Mucosa of rectum (tissue), 2 donors: ENCODE data around the gene DCTN4.
"Not testable (repeated sequence)": the region's sequence is repeated elsewhere in the genome, so short reads cannot be mapped to it uniquely, and the experiment has no call there.

ENCODE experiments used
- H3K27ac ChIP-seq, 2 donors: one replicate each; pipeline ENCODE4 v1.7.0; 2013; ENCODE audit warnings: inconsistent platforms in 2 of 2, low read depth in 2 of 2, low read length in 2 of 2
- H3K27me3 ChIP-seq, 2 donors: one replicate each; pipeline ENCODE4 v1.7.0; 2013; ENCODE audit warnings: low read length in 2 of 2; ENCODE audit not compliant: control insufficient read depth in 2 of 2, insufficient read depth in 2 of 2
- H3K36me3 ChIP-seq, 2 donors: one replicate each; pipeline ENCODE4 v1.7.0; 2013; ENCODE audit warnings: low read length in 2 of 2; ENCODE audit not compliant: control insufficient read depth in 2 of 2, insufficient read depth in 2 of 2
- H3K4me1 ChIP-seq, 2 donors: one replicate each; pipeline ENCODE4 v1.7.0; 2013; ENCODE audit warnings: low read length in 2 of 2, mild to moderate bottlenecking in 1 of 2; ENCODE audit not compliant: control insufficient read depth in 2 of 2, insufficient read depth in 2 of 2
- H3K4me3 ChIP-seq, 2 donors: one replicate each; pipeline ENCODE4 v1.7.0; 2013; ENCODE audit warnings: low read length in 2 of 2
- H3K9ac ChIP-seq, 2 donors: one replicate each; pipeline ENCODE4 v1.7.0; 2013; ENCODE audit warnings: low read length in 2 of 2, low read depth in 1 of 2, mild to moderate bottlenecking in 1 of 2
- H3K9me3 ChIP-seq, 2 donors: one replicate each; pipeline ENCODE4 v1.7.0; 2013; ENCODE audit warnings: low read length in 2 of 2; ENCODE audit not compliant: control insufficient read depth in 2 of 2
- donor health status: healthy.
- donor health status: Normal muscosa, but diverticular disease.

Gene DCTN4

GRCh38 chr5:150758531-150759333 is at the start of gene DCTN4:
Gene DCTN4 (minus strand): TSS chr5:150759017. CDS start chr5:150758993, 24 bp downstream.
- peaks cover 10 to 13% of the 10 kb centered on the region in 2 donors for H3K36me3 ChIP-seq
- peak within 1 kb of the TSS; percentile 86 to 91 for H3K4me3 ChIP-seq
- peak within 1 kb of the TSS; percentile 98 to 99 for H3K27ac ChIP-seq
- H3K27me3 ChIP-seq = no peaks in the 10 kb centered on the region
- H3K4me1 ChIP-seq = peaks cover 5 to 12% of the 10 kb centered on the region in 2 donors
- H3K9me3 ChIP-seq = no peaks in the 10 kb centered on the region
- H3K9ac ChIP-seq = peak within 1 kb of the TSS; percentile 88 to 93

DNA sequence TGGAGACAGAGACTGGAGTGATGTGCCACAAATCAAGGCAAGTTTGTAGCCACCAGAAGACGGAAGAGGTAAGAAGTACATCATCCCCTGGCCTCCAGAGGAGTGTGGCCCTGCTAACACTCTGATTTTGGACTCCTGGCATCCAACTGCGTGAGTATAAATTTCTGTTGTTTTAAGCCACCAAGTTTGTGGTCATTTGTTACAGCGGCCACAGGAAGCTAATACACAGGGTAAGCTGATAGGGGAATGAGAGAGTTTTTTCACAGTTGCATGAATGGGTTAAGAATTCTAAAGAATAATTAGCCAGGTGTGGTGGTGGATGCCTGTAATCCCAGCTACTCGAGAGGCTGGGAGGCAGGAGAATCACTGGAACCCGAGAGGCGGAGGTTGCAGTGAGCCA is 45.6 kb upstream of the DCTN4 start:
- H3K9me3 ChIP-seq = no peaks in the 10 kb centered on the region
- H3K4me1 ChIP-seq = no peaks in the 10 kb centered on the region
- no peak overlapping the region for H3K4me3 ChIP-seq
- no peaks in the 10 kb centered on the region for H3K27me3 ChIP-seq
- H3K27ac ChIP-seq = no peak overlapping the region
- no peak overlapping the region for H3K9ac ChIP-seq
- H3K36me3 ChIP-seq = no peaks in the 10 kb centered on the region

- H3K36me3 ChIP-seq = peaks cover 0 to 3% of the 10 kb centered on the region in 2 donors
- H3K4me1 ChIP-seq = no peaks in the 10 kb centered on the region
- H3K9me3 ChIP-seq = no peaks in the 10 kb centered on the region
- H3K27ac ChIP-seq = peak overlapping the region in 1 of 2 donors; percentile 50
- no peaks in the 10 kb centered on the region for H3K27me3 ChIP-seq
- H3K4me3 ChIP-seq = peak overlapping the region; percentile 56 to 60
- H3K9ac ChIP-seq = peak overlapping the region in 1 of 2 donors; percentile 32
Measured at GRCh38 chr5:150801117-150801927, 42.5 kb upstream of the DCTN4 start.

DNA sequence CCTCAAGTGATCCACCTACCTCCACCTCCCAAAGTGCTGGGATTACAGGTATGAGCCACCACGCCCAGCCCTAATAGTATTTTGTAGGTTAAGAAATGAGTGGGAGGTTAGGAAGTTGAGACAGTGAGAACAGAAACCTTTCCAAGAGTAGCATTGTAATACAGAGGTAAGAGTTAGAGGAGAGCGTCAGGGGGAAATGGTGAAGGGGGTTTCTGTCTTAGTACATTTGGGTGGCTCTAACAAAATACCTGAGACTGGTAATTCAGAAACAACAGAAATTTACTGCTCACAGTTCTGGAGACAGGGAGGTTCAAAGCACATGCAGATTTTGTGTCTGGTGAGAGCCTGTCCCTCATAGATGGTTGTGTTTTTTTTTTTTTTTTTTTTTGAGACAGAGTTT is 38.6 kb upstream of the DCTN4 start:
- no peaks in the 10 kb centered on the region for H3K4me1 ChIP-seq
- H3K36me3 ChIP-seq = peaks cover 5 to 13% of the 10 kb centered on the region in 2 donors
- H3K9ac ChIP-seq = no peak overlapping the region
- no peaks in the 10 kb centered on the region for H3K9me3 ChIP-seq
- H3K4me3 ChIP-seq = no peak overlapping the region
- no peak overlapping the region for H3K27ac ChIP-seq
- H3K27me3 ChIP-seq = no peaks in the 10 kb centered on the region

- Histone ChIP-seq H3K27ac (no peak overlapping the region), H3K36me3 (peaks cover 5 to 13% of the 10 kb centered on the region in 2 donors), H3K27me3 (no peaks in the 10 kb centered on the region), H3K4me3 (no peak overlapping the region), H3K9me3 (no peaks in the 10 kb centered on the region), H3K4me1 (peaks cover 0 to 5% of the 10 kb centered on the region in 2 donors), H3K9ac (no peak overlapping the region)
Measured at GRCh38 chr5:150794927-150795326, 36.1 kb upstream of the DCTN4 start.

DNA sequence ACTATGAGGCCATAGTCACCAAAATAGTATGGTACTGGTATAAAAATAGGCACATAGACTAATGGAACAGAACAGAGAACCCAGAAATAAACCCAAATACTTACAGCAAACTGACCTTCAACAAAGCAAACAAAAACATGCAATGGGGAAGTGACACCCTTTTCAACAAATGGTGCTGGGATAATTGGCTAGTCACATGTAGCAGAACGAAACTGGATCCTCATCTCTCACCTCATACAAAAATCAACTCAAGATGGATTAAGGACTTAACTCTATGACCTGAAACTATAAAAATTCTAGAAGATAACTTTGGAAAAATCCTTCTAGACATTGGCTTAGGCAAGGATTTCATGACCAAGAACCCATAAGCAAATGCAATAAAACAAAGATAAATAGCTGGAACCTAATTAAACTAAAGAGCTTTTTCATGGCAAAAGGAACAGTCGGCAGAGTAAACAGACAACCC is 34.6 kb upstream of the DCTN4 start:
- H3K9me3 ChIP-seq, H3K9ac ChIP-seq, H3K27ac ChIP-seq, H3K27me3 ChIP-seq, H3K4me1 ChIP-seq, H3K4me3 ChIP-seq: not testable (repeated sequence)
- H3K36me3 ChIP-seq = peaks cover 5 to 13% of the 10 kb centered on the region in 2 donors

DNA sequence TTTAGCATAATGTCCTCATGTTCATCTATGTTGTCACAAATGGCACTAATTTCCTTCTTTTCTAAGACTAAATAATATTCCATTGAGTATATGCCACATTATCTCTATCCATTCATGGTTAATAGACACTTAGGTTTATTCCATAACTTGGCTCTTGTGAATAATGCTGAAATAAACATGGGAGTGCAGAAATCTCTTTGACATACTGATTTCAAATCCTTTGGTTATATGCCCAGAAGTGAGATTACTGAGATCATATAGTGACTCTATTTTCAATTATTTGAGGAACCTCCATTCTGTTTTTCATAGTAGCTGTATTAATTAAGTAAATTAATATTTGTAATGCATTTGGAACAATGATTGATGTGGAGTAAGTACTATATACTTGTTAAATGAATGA is 32.7 kb upstream of the DCTN4 start:
- Histone ChIP-seq H3K27me3 (no peaks in the 10 kb centered on the region), H3K9me3 (no peaks in the 10 kb centered on the region), H3K9ac (no peak overlapping the region), H3K4me3 (no peak overlapping the region), H3K4me1 (peaks cover 0 to 5% of the 10 kb centered on the region in 2 donors), H3K36me3 (peaks cover 5 to 10% of the 10 kb centered on the region in 2 donors), H3K27ac (no peak overlapping the region)

DNA sequence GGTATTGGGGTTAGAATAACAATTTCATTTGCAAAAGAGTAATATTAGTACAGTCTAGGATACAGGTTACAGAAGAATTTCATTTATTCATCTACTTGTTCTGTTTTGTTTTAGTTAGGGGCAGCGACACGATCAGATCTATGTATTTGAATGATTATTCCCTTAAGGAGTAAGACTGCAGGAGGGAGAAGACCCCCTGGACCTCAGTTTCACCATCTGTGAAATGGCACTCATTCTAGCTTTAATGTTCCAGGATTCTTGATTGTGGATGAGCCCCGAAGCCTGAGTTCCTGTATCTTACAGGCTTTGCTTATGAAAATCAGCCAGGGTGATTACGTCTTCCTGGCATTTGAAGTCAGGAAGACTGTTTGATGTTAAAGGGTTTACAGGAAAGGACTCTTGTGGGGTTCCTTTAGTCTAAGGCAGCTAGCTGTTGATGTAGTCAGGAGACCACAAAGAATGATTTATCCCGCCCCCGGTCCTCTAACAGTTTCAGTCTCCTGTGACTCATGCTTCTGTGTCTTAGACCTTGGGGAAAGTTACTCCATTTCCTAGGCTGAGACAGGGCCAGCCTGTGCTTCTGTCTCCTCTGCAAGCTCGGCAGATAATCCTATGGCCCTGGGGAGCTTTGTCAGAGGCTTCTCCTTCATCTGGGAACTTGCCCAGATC is 31.3 kb upstream of the DCTN4 start:
- H3K27ac ChIP-seq = peak overlapping the region; percentile 56 to 66
- H3K36me3 ChIP-seq = no peaks in the 10 kb centered on the region
- no peaks in the 10 kb centered on the region for H3K9me3 ChIP-seq
- H3K27me3 ChIP-seq = no peaks in the 10 kb centered on the region
- H3K4me1 ChIP-seq = peaks cover 0 to 5% of the 10 kb centered on the region in 2 donors
- H3K9ac ChIP-seq = no peak overlapping the region
- H3K4me3 ChIP-seq = no peak overlapping the region

GRCh38 chr5:150789450-150789849 is 30.6 kb upstream of the DCTN4 start:
- Histone ChIP-seq H3K4me3 (no peak overlapping the region), H3K36me3 (no peaks in the 10 kb centered on the region), H3K4me1 (peaks cover 0 to 5% of the 10 kb centered on the region in 2 donors)

More at GRCh38 chr5:150789450-150789849, 30.6 kb upstream of the DCTN4 start:
- Histone ChIP-seq H3K27me3 (no peaks in the 10 kb centered on the region), H3K27ac (peak overlapping the region; percentile 56 to 66), H3K9me3 (no peaks in the 10 kb centered on the region), H3K9ac (no peak overlapping the region)
